ENCODE results near the gene CMSS1. TPM values are rescaled to one million over a fixed set of nuclear protein-coding genes. Genes with fewer than 3 reads are reported as not detected.
A peak's percentile ranks its signal among the peaks of the same experiment; 100 is the strongest.

CMSS1 gene
- polyA plus RNA-seq, 2 of the 4 experiments (the other 2 are of a cell fraction), result 61.1 to 62.9 TPM

- ChIA-PET CTCF (interaction anchor here (1.3 to 1.8 kb wide), 2 partner anchors 75 to 378 kb away, joined by 4 to 5 read pairs; no protein-coding TSS in a partner anchor), POLR2A (no interaction called here)
- no peaks in the 10 kb centered on the region for H3K9me3 ChIP-seq
- no peak for FAIRE-seq
- peak overlapping the region; percentile 37 for H3K4me3 ChIP-seq
- ATAC-seq, result peak; percentile 92 to 96
- peaks cover 30% of the 10 kb centered on the region for H3K4me1 ChIP-seq
- no peak for TF ChIP-seq MAX (IDR thresholded peaks at IDR 0.05)
- no peak for TF ChIP-seq EHF (CRISPR knock-in tag; IDR thresholded peaks at IDR 0.05)
- TF ChIP-seq ZSCAN20 (CRISPR knock-in tag; IDR thresholded peaks at IDR 0.05), result no peak
- TF ChIP-seq KDM5A (IDR thresholded peaks at IDR 0.05), result no peak
- no peak for TF ChIP-seq MAFK (IDR thresholded peaks at IDR 0.05; ENCODE audit: partially characterized antibody)
- TF ChIP-seq HDAC2 (IDR thresholded peaks at IDR 0.05), result no peak
- TF ChIP-seq RAD21 (conservative IDR thresholded peaks at IDR 0.05 in 1 of 2, IDR thresholded peaks at IDR 0.05 in 1 of 2), result no peak
- TF ChIP-seq RCOR1 (IDR thresholded peaks at IDR 0.05; ENCODE audit: low read depth, low read length), result no peak
- TF ChIP-seq CHD2 (IDR thresholded peaks at IDR 0.05; ENCODE audit: low read length, partially characterized antibody), result no peak
- TF ChIP-seq JUNB (IDR thresholded peaks at IDR 0.05), result no peak
- TF ChIP-seq CTCF (IDR thresholded peaks at IDR 0.05), result no peak
- no peak for TF ChIP-seq NPAS2 (CRISPR knock-in tag; IDR thresholded peaks at IDR 0.05; ENCODE audit: borderline replicate concordance)
- no peak for TF ChIP-seq CBX8 (IDR thresholded peaks at IDR 0.05)
- TF ChIP-seq ATOH8 (CRISPR knock-in tag; IDR thresholded peaks at IDR 0.05; ENCODE audit: low read depth), result no peak
- no peak for TF ChIP-seq EP300 (IDR thresholded peaks at IDR 0.05)
- TF ChIP-seq BCL3 (IDR thresholded peaks at IDR 0.05), result no peak
- TF ChIP-seq NR3C1 (IDR thresholded peaks at IDR 0.05), result no peak
- no peak for TF ChIP-seq POLR2AphosphoS2 (conservative IDR thresholded peaks at IDR 0.05; ENCODE audit: low read length)
- no peak for TF ChIP-seq ELK1 (IDR thresholded peaks at IDR 0.05; ENCODE audit: low read depth, low read length)
- 74% methylated on average over 32 of the region's 63 CpGs for WGBS (ENCODE audit: missing lambda C conversion rate)
- peak overlapping the region; percentile 12 to 74; a peak in 5 of 6 replicates for H3K27ac ChIP-seq
- H3K4me2 ChIP-seq, result peak overlapping the region; percentile 83
- peak; percentile 20 to 36 for DNase-seq (ENCODE audit: low read depth in 1 of 2, low spot score in 1 of 2)
These were observed 58.5 kb downstream of the CMSS1 start for GRCh38 chr3:99875929-99876841.

GRCh38 chr3:99877031-99877579 is 59.4 kb downstream of the CMSS1 start:
- ATAC-seq, result no peak
- Histone ChIP-seq H3K27ac (no peak overlapping the region), H3K9me3 (no peaks in the 10 kb centered on the region), H3K4me2 (no peak overlapping the region), H3K4me1 (peaks cover 23% of the 10 kb centered on the region), H3K4me3 (no peak overlapping the region)
- POLR2A ChIA-PET, result no interaction called here
- CTCF ChIA-PET, result interaction anchor here (0.9 to 1.8 kb wide), 2 partner anchors 9 to 377 kb away, joined by 5 read pairs; no protein-coding TSS in a partner anchor
- 93% methylated on average over 4 of the region's 4 CpGs for WGBS (ENCODE audit: missing lambda C conversion rate)
- DNase-seq (ENCODE audit: low read depth in 1 of 2, low spot score in 1 of 2), result no peak
- no peak for TF ChIP-seq PHF8 (IDR thresholded peaks at IDR 0.05; ENCODE audit: borderline replicate concordance, low read depth)
- no peak for TF ChIP-seq HDAC2 (IDR thresholded peaks at IDR 0.05)
- no peak for TF ChIP-seq JUNB (IDR thresholded peaks at IDR 0.05)
- no peak for TF ChIP-seq ESRRA (IDR thresholded peaks at IDR 0.05; ENCODE audit: borderline replicate concordance, low read length)
- TF ChIP-seq POLR2A (IDR thresholded peaks at IDR 0.05; ENCODE audit: low read length), result no peak
- no peak for TF ChIP-seq CHD2 (IDR thresholded peaks at IDR 0.05; ENCODE audit: low read length, partially characterized antibody)
- FAIRE-seq, result no peak

Measured in A549 (cell line).